ENCODE data around the gene ITPR1.

The ITPR1 gene

GRCh38 chr3:4708230-4708629 is 215.1 kb downstream of the ITPR1 start:
- Histone ChIP-seq H4K20me1 (ENCODE audit: insufficient read depth, low read length) (no peaks in the 10 kb centered on the region), H3K9ac (ENCODE audit: low read length) (no peak overlapping the region), H2AFZ (ENCODE audit: low read length) (no peak overlapping the region), H3K27me3 (ENCODE audit: insufficient read depth, low read length) (no peaks in the 10 kb centered on the region), H3K4me3 (ENCODE audit: low read depth, low read length, poor library complexity, severe bottlenecking) (no peak overlapping the region), H3K36me3 (ENCODE audit: insufficient read depth, low read length) (no peaks in the 10 kb centered on the region), H3F3A (ENCODE audit: insufficient read depth, low read length) (no peaks in the 10 kb centered on the region; the same call in 1 of the 2 replicates), H3K4me2 (ENCODE audit: low read length) (no peak overlapping the region), H3K27ac (ENCODE audit: low read depth, low read length, poor library complexity, severe bottlenecking) (no peak overlapping the region), H3K79me2 (ENCODE audit: insufficient read depth, low read length) (no peaks in the 10 kb centered on the region), H3K4me1 (ENCODE audit: insufficient read depth, low read length, severe bottlenecking) (no peaks in the 10 kb centered on the region), H3K9me3 (ENCODE audit: low read length) (no peaks in the 10 kb centered on the region), H3K9me2 (ENCODE audit: low read depth, low read length) (no peaks in the 10 kb centered on the region)
- TF ChIP-seq EZH2 (IDR thresholded peaks at IDR 0.05; ENCODE audit: borderline replicate concordance, low read length) = no peak
- TF ChIP-seq CTCF (IDR thresholded peaks at IDR 0.05; ENCODE audit: low read length) = no peak

- TF ChIP-seq EZH2 (IDR thresholded peaks at IDR 0.05; ENCODE audit: borderline replicate concordance, low read length) = no peak
- no peak for TF ChIP-seq CTCF (IDR thresholded peaks at IDR 0.05; ENCODE audit: low read length)
- Histone ChIP-seq H3K4me1 (ENCODE audit: insufficient read depth, low read length, severe bottlenecking) (no peaks in the 10 kb centered on the region), H3K9ac (ENCODE audit: low read length) (no peak overlapping the region), H3F3A (ENCODE audit: insufficient read depth, low read length) (no peaks in the 10 kb centered on the region; the same call in 1 of the 2 replicates), H2AFZ (ENCODE audit: low read length) (no peak overlapping the region), H3K4me2 (ENCODE audit: low read length) (no peak overlapping the region), H3K27ac (ENCODE audit: low read depth, low read length, poor library complexity, severe bottlenecking) (no peak overlapping the region), H4K20me1 (ENCODE audit: insufficient read depth, low read length) (no peaks in the 10 kb centered on the region), H3K79me2 (ENCODE audit: insufficient read depth, low read length) (no peaks in the 10 kb centered on the region), H3K36me3 (ENCODE audit: insufficient read depth, low read length) (no peaks in the 10 kb centered on the region), H3K27me3 (ENCODE audit: insufficient read depth, low read length) (no peaks in the 10 kb centered on the region), H3K9me2 (ENCODE audit: low read depth, low read length) (no peaks in the 10 kb centered on the region), H3K4me3 (ENCODE audit: low read depth, low read length, poor library complexity, severe bottlenecking) (no peak overlapping the region), H3K9me3 (ENCODE audit: low read length) (no peaks in the 10 kb centered on the region)
Observed at GRCh38 chr3:4709341-4709740, 216.2 kb downstream of the ITPR1 start.

DNA sequence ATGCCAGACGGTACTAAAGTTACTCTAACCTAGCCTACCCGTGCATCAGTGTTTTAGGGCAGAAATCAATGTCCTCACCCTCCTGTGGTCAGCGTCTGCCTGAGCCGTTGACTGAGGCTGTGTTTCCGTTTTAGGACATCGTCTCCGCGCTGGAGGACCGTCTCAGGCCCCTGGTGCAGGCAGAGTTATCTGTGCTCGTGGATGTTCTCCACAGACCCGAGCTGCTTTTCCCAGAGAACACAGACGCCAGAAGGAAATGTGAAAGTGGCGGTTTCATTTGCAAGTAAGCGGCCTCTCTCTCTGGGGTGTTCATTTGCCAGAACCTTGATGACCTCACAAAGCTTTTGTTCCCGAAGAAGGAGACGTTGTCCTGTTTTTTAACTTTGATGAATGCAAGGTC is 217.0 kb downstream of the ITPR1 start:
- Histone ChIP-seq H3K27ac (ENCODE audit: low read depth, low read length, poor library complexity, severe bottlenecking) (no peak overlapping the region), H3K36me3 (ENCODE audit: insufficient read depth, low read length) (no peaks in the 10 kb centered on the region), H3K4me3 (ENCODE audit: low read depth, low read length, poor library complexity, severe bottlenecking) (no peak overlapping the region), H3K9me2 (ENCODE audit: low read depth, low read length) (no peaks in the 10 kb centered on the region), H2AFZ (ENCODE audit: low read length) (no peak overlapping the region), H3F3A (ENCODE audit: insufficient read depth, low read length) (no peaks in the 10 kb centered on the region; the same call in 1 of the 2 replicates), H4K20me1 (ENCODE audit: insufficient read depth, low read length) (no peaks in the 10 kb centered on the region), H3K4me1 (ENCODE audit: insufficient read depth, low read length, severe bottlenecking) (no peaks in the 10 kb centered on the region), H3K27me3 (ENCODE audit: insufficient read depth, low read length) (no peaks in the 10 kb centered on the region), H3K9ac (ENCODE audit: low read length) (no peak overlapping the region), H3K4me2 (ENCODE audit: low read length) (no peak overlapping the region), H3K79me2 (ENCODE audit: insufficient read depth, low read length) (no peaks in the 10 kb centered on the region), H3K9me3 (ENCODE audit: low read length) (no peaks in the 10 kb centered on the region)
- TF ChIP-seq EZH2 (IDR thresholded peaks at IDR 0.05; ENCODE audit: borderline replicate concordance, low read length) (no peak), CTCF (IDR thresholded peaks at IDR 0.05; ENCODE audit: low read length) (no peak)
